Neuronal stem cell (in vitro differentiated cells): ENCODE data around the gene MGLL.

Source experiments
- DNase-seq: peaks from one replicate; pipeline ENCODE4 v3.0.0-alpha.2; 2013; ENCODE audit warnings: low spot score
- H2AFZ ChIP-seq: one replicate; pipeline ENCODE4 v1.6.1; 2013; ENCODE audit warnings: mild to moderate bottlenecking, low read length, inconsistent platforms
- H2AK5ac ChIP-seq: 2 replicates; pipeline ENCODE4 v1.6.1; 2013; ENCODE audit warnings: low read depth, mild to moderate bottlenecking, inconsistent platforms, low read length, moderate library complexity, mixed read lengths
- H2BK120ac ChIP-seq: 2 replicates; pipeline ENCODE4 v1.6.1; 2013; ENCODE audit warnings: low read depth, mild to moderate bottlenecking, inconsistent platforms, low read length, moderate library complexity, mixed read lengths
- H2BK12ac ChIP-seq: one replicate; pipeline ENCODE4 v1.6.1; 2013; ENCODE audit warnings: low read length, inconsistent platforms
- H2BK15ac ChIP-seq: 2 replicates; pipeline ENCODE4 v1.6.1; 2013; ENCODE audit warnings: mild to moderate bottlenecking, low read length, inconsistent platforms, mixed read lengths
- H2BK5ac ChIP-seq: one replicate; pipeline ENCODE4 v1.6.1; 2013; ENCODE audit warnings: inconsistent platforms, mild to moderate bottlenecking, low read length, moderate library complexity
- H3K14ac ChIP-seq: one replicate; pipeline ENCODE4 v1.6.1; 2013; ENCODE audit warnings: low read length, inconsistent platforms
- H3K18ac ChIP-seq: 2 replicates; pipeline ENCODE4 v1.6.1; 2013; ENCODE audit warnings: low read length, inconsistent platforms
- H3K23ac ChIP-seq: 2 replicates; pipeline ENCODE4 v1.6.1; 2013; ENCODE audit warnings: low read depth, mild to moderate bottlenecking, mixed read lengths, low read length, inconsistent platforms; ENCODE audit not compliant: poor library complexity
- H3K27ac ChIP-seq: replicated peaks from 3 replicates; pipeline ENCODE4 v1.5.1; 2013; ENCODE audit warnings: low read length, inconsistent platforms
- H3K27me3 ChIP-seq, 3 experiments: 2 replicates each; pipeline ENCODE4 v1.6.1; 2013; ENCODE audit warnings: low read length in 3 of 3, mild to moderate bottlenecking in 2 of 3, inconsistent platforms in 1 of 3, low read depth in 1 of 3, mixed read lengths in 1 of 3, moderate library complexity in 1 of 3; ENCODE audit not compliant: control insufficient read depth in 3 of 3, insufficient read depth in 3 of 3
- H3K36me3 ChIP-seq, 2 donors: replicated peaks in 1 of 2; 2 replicates each; pipeline ENCODE4 v1.6.1; 2013; ENCODE audit warnings: low read length in 2 of 2; ENCODE audit not compliant: control insufficient read depth in 2 of 2, insufficient read depth in 2 of 2
- H3K4ac ChIP-seq: 2 replicates; pipeline ENCODE4 v1.6.1; 2013; ENCODE audit warnings: inconsistent platforms, mild to moderate bottlenecking, low read length, moderate library complexity
- H3K4me1 ChIP-seq, 2 donors: 1 replicate in 1 of 2; 2 replicates in 1 of 2; pipeline ENCODE4 v1.6.1; 2013; ENCODE audit warnings: low read length in 2 of 2, low read depth in 1 of 2; ENCODE audit not compliant: control insufficient read depth in 2 of 2, insufficient read depth in 1 of 2
- H3K4me2 ChIP-seq: one replicate; pipeline ENCODE4 v1.6.1; 2013; ENCODE audit warnings: mild to moderate bottlenecking, low read length, inconsistent platforms; ENCODE audit not compliant: insufficient read depth, poor library complexity, severe bottlenecking
- H3K4me3 ChIP-seq, 2 donors: 2 replicates each; pipeline ENCODE4 v1.5.1; 2013; ENCODE audit warnings: low read length in 2 of 2, mild to moderate bottlenecking in 2 of 2, inconsistent platforms in 1 of 2, moderate library complexity in 1 of 2
- H3K79me1 ChIP-seq: one replicate; pipeline ENCODE4 v1.6.1; 2013; ENCODE audit warnings: low read depth, mild to moderate bottlenecking, inconsistent platforms, low read length, moderate library complexity
- H3K9ac ChIP-seq: one replicate; pipeline ENCODE4 v1.6.1; 2013; ENCODE audit warnings: mild to moderate bottlenecking, low read depth, low read length, inconsistent platforms; ENCODE audit not compliant: poor library complexity
- H3K9me3 ChIP-seq, 2 donors: replicated peaks in 1 of 2; 2 replicates each; pipeline versions ENCODE3 to v1.6.1; 2013; ENCODE audit warnings: low read length in 2 of 2, mild to moderate bottlenecking in 2 of 2, inconsistent platforms in 1 of 2, low read depth in 1 of 2, mixed read lengths in 1 of 2, moderate library complexity in 1 of 2; ENCODE audit not compliant: control insufficient read depth in 2 of 2, insufficient read depth in 1 of 2
- H4K8ac ChIP-seq: one replicate; pipeline ENCODE4 v1.6.1; 2013; ENCODE audit warnings: low read depth, mild to moderate bottlenecking, inconsistent platforms, low read length, moderate library complexity
- H4K91ac ChIP-seq: one replicate; pipeline ENCODE4 v1.6.1; 2013; ENCODE audit warnings: low read length, low read depth, mild to moderate bottlenecking, inconsistent platforms; ENCODE audit not compliant: poor library complexity
- WGBS, 2 donors: extraction: QIAGEN DNeasy Blood & Tissue Kit; methylation state at CpG; one replicate each; pipeline ENCODE4 v1.1.7; 2013; ENCODE audit warnings: missing lambda C conversion rate in 2 of 2, mixed read lengths in 1 of 2; ENCODE audit not compliant: insufficient read length in 2 of 2, insufficient replicate concordance in 1 of 2; ENCODE audit errors: extremely low coverage in 2 of 2; 5-methylcytosine and 5-hydroxymethylcytosine counted together

MGLL gene

DNA sequence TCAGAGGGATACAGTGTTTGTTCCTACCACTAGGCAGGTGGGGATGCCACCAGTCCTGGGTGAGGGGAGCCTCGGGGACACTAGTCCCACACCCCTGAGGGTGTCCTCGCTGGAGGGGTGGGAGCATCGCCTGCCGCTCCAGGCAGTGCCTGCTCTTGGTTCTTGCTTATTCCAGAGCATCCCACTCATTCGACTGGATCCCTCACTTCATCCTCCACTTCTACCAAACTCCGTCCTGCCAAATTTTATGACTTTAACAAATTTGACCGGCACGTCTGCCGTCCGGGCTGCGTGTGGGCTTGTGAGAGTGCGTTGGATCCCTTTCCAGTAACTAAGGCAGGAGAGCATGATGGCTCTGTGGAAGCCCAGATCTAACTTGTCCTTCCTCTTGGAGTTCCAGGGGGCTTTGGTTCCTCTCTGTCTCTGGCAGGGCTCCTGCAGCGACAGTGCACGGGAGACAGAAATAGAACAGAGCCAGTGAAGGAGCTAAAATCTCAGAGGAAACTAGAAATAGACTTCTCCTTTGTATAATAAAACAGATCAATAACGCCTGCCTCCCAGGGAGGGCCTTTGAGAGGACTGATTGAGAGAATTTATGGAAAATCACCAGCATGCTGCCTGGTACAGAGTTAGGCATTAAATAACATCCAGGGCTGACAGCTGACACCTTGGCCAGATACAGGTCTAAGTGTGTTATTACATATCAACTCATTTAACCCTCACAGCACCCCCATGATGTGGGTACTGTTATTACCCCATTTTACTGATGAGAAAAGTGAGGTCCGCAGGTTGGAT, 34.5 kb downstream of the MGLL start:
- no peak overlapping the region for H3K9ac ChIP-seq
- H2BK5ac ChIP-seq = no peak overlapping the region
- H3K36me3 ChIP-seq = no peaks in the 10 kb centered on the region
- H3K4ac ChIP-seq = no peak overlapping the region
- no peak overlapping the region for H4K91ac ChIP-seq
- no peak overlapping the region for H2BK12ac ChIP-seq
- no peak overlapping the region for H3K4me2 ChIP-seq
- peak overlapping the region; percentile 40 for H2AK5ac ChIP-seq
- WGBS, 2 donors = no CpG with 5 or more reads among the region's 16 CpGs
- H4K8ac ChIP-seq = no peak overlapping the region
- H3K9me3 ChIP-seq = no peaks in the 10 kb centered on the region
- H2BK15ac ChIP-seq = no peak overlapping the region
- no peak for DNase-seq
- H3K18ac ChIP-seq = no peak overlapping the region
- no peaks in the 10 kb centered on the region for H3K79me1 ChIP-seq
- H2AFZ ChIP-seq = no peak overlapping the region
- H3K27me3 ChIP-seq = peaks cover 0 to 25% (median 0%) of the 10 kb centered on the region in 3 experiments
- H3K4me3 ChIP-seq = no peak overlapping the region
- H3K4me1 ChIP-seq = peaks cover 0 to 10% of the 10 kb centered on the region in 2 donors
- peak overlapping the region; percentile 3 for H2BK120ac ChIP-seq
- H3K27ac ChIP-seq = no peak overlapping the region
- H3K23ac ChIP-seq = no peak overlapping the region
- no peak overlapping the region for H3K14ac ChIP-seq

DNA sequence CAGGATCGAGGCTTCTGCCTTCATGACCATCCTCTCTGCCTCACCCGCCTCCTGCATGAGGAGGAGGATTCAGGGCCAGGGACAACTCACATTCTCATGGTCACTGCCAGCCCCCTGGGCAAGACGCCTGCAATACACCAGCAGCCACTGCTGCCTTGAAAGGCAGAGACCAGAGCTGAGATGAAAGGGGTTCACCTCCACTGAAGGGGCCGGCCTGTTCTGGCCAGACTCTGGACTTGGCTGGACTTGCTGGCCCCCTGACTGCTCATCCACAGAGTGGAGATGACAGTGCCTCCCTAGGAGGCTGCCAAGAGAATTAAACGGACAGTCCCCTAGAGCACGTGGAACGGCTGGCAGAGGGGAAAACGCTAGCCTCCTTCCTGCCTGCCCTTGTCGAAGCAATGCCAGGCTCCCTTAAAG, 35.2 kb downstream of the MGLL start:
- no peaks in the 10 kb centered on the region for H3K9me3 ChIP-seq
- H3K36me3 ChIP-seq = no peaks in the 10 kb centered on the region
- peak overlapping the region; percentile 3 for H2BK120ac ChIP-seq
- H3K4me1 ChIP-seq = peaks cover 0 to 10% of the 10 kb centered on the region in 2 donors
- no peak overlapping the region for H2BK5ac ChIP-seq
- no peak overlapping the region for H4K8ac ChIP-seq
- peak overlapping the region; percentile 6 for H3K23ac ChIP-seq
- H4K91ac ChIP-seq = no peak overlapping the region
- no peak overlapping the region for H3K4me2 ChIP-seq
- DNase-seq = no peak
- no peak overlapping the region for H3K27ac ChIP-seq
- peak overlapping the region; percentile 40 for H2AK5ac ChIP-seq
- H3K27me3 ChIP-seq = peaks cover 0 to 31% (median 0%) of the 10 kb centered on the region in 3 experiments
- H3K14ac ChIP-seq = peak overlapping the region; percentile 50
- H3K4me3 ChIP-seq = no peak overlapping the region
- no peak overlapping the region for H2BK15ac ChIP-seq
- no peak overlapping the region for H3K4ac ChIP-seq
- no peak overlapping the region for H2BK12ac ChIP-seq
- no peak overlapping the region for H2AFZ ChIP-seq
- no peaks in the 10 kb centered on the region for H3K79me1 ChIP-seq
- H3K18ac ChIP-seq = peak overlapping the region; percentile 67
- no peak overlapping the region for H3K9ac ChIP-seq
- WGBS, 2 donors = no CpG with 5 or more reads among the region's 9 CpGs

GRCh38 chr3:127786353-127787070, 35.8 kb downstream of the MGLL start:
- Histone ChIP-seq H3K36me3 (no peaks in the 10 kb centered on the region), H3K4me2 (no peak overlapping the region), H4K8ac (no peak overlapping the region), H3K4me3 (no peak overlapping the region), H2BK15ac (no peak overlapping the region), H3K27ac (no peak overlapping the region), H3K9ac (no peak overlapping the region), H2AFZ (no peak overlapping the region), H2BK120ac (no peak overlapping the region), H3K23ac (no peak overlapping the region), H3K14ac (no peak overlapping the region), H2BK12ac (no peak overlapping the region), H3K4me1 (peaks cover 0 to 10% of the 10 kb centered on the region in 2 donors), H3K9me3 (no peaks in the 10 kb centered on the region), H3K79me1 (no peaks in the 10 kb centered on the region), H2AK5ac (peak overlapping the region; percentile 40), H3K18ac (no peak overlapping the region), H3K27me3 (peaks cover 0 to 31% (median 0%) of the 10 kb centered on the region in 3 experiments), H3K4ac (no peak overlapping the region), H2BK5ac (no peak overlapping the region), H4K91ac (no peak overlapping the region)
- WGBS, 2 donors = no CpG with 5 or more reads among the region's 19 CpGs
- DNase-seq = no peak

GRCh38 chr3:127785711-127786265, 36.5 kb downstream of the MGLL start:
- H3K9me3 ChIP-seq = no peaks in the 10 kb centered on the region
- peak overlapping the region; percentile 7 for H4K91ac ChIP-seq
- H2BK12ac ChIP-seq = no peak overlapping the region
- peak overlapping the region; percentile 51 for H2BK15ac ChIP-seq
- no peak overlapping the region for H4K8ac ChIP-seq
- peaks cover 0 to 9% of the 10 kb centered on the region in 2 donors for H3K4me1 ChIP-seq
- no peak for DNase-seq
- no peak overlapping the region for H2BK120ac ChIP-seq
- H3K4me3 ChIP-seq = no peak overlapping the region
- H3K79me1 ChIP-seq = no peaks in the 10 kb centered on the region
- H3K36me3 ChIP-seq = no peaks in the 10 kb centered on the region
- H2AK5ac ChIP-seq = peak overlapping the region; percentile 90
- peaks cover 0 to 30% (median 0%) of the 10 kb centered on the region in 3 experiments for H3K27me3 ChIP-seq
- peak overlapping the region; percentile 25 for H3K9ac ChIP-seq
- no CpG with 5 or more reads among the region's 12 CpGs for WGBS, 2 donors
- no peak overlapping the region for H3K4me2 ChIP-seq
- H3K27ac ChIP-seq = no peak overlapping the region
- no peak overlapping the region for H2BK5ac ChIP-seq
- no peak overlapping the region for H2AFZ ChIP-seq
- no peak overlapping the region for H3K4ac ChIP-seq
- H3K18ac ChIP-seq = peak overlapping the region; percentile 50
- peak overlapping the region; percentile 78 for H3K14ac ChIP-seq
- no peak overlapping the region for H3K23ac ChIP-seq
